Bronchial epithelial cell (primary cell): Measurements from ENCODE around the gene BTAF1. TPM values are rescaled to one million over a fixed set of nuclear protein-coding genes. Genes with fewer than 3 reads are reported as not detected.

Source experiments
- DNase-seq: peaks from one replicate; pipeline ENCODE4 v3.0.0-alpha.2; 2010; ENCODE audit warnings: low read depth
- FAIRE-seq: peaks from 2 replicates; lab custom pipeline; 2011; peaks lifted over from hg19 to GRCh38; lab: Jason Lieb, UNC
- H3K27me3 ChIP-seq: 2 replicates; pipeline ENCODE4 v1.5.1; 2011; ENCODE audit warnings: low read length; ENCODE audit not compliant: control insufficient read depth, insufficient read depth
- H3K36me3 ChIP-seq: 2 replicates; pipeline ENCODE4 v1.5.1; 2011; ENCODE audit warnings: low read length; ENCODE audit not compliant: control insufficient read depth, insufficient read depth
- H3K4me3 ChIP-seq: 2 replicates; pipeline ENCODE4 v1.5.1; 2011; ENCODE audit warnings: mild to moderate bottlenecking, low read depth, low read length, control low read depth
- total RNA-seq: library from RNA; depleted of rRNA; stranded (reverse); fragments of >200 nt; gene quantifications from 2 replicates; pipeline ENCODE4 v1.2.1, GENCODE V29; 2014
- TF ChIP-seq, protein P1 (sequence below): IDR thresholded peaks from 2 replicates; pipeline ENCODE4 v1.5.1; 2011; ENCODE audit warnings: mild to moderate bottlenecking, moderate library complexity, low read length, control low read depth, inconsistent platforms; ENCODE audit not compliant: insufficient read depth, severe bottlenecking

The BTAF1 gene
- total RNA-seq, 1 donor from 2014 or later, result 47.4 TPM

DNA sequence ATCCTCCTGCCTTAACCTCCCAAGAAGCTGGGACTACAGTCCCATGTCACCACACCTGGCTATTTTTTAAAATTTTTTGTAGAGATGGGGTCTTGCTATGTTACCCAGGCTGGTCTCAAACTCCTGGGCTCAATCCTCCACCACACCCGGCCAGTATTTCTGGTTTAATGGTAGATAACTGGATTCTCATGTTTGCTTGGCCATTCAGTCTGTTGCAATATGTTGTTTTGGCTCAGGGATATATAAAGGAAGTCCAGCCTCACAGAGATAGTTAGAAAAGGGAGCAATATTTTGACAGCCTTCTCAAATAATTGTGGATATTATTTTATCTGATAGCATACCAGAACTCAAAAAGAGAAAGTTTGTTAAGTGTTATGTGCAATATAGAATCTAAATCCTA is 82.4 kb downstream of the BTAF1 start:
- TF ChIP-seq, protein P1, sequence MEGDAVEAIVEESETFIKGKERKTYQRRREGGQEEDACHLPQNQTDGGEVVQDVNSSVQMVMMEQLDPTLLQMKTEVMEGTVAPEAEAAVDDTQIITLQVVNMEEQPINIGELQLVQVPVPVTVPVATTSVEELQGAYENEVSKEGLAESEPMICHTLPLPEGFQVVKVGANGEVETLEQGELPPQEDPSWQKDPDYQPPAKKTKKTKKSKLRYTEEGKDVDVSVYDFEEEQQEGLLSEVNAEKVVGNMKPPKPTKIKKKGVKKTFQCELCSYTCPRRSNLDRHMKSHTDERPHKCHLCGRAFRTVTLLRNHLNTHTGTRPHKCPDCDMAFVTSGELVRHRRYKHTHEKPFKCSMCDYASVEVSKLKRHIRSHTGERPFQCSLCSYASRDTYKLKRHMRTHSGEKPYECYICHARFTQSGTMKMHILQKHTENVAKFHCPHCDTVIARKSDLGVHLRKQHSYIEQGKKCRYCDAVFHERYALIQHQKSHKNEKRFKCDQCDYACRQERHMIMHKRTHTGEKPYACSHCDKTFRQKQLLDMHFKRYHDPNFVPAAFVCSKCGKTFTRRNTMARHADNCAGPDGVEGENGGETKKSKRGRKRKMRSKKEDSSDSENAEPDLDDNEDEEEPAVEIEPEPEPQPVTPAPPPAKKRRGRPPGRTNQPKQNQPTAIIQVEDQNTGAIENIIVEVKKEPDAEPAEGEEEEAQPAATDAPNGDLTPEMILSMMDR, result no peak
- no peak for DNase-seq
- Histone ChIP-seq H3K27me3 (no peaks in the 10 kb centered on the region), H3K4me3 (no peak overlapping the region), H3K36me3 (peaks cover 4% of the 10 kb centered on the region)
- FAIRE-seq, result no peak

DNA sequence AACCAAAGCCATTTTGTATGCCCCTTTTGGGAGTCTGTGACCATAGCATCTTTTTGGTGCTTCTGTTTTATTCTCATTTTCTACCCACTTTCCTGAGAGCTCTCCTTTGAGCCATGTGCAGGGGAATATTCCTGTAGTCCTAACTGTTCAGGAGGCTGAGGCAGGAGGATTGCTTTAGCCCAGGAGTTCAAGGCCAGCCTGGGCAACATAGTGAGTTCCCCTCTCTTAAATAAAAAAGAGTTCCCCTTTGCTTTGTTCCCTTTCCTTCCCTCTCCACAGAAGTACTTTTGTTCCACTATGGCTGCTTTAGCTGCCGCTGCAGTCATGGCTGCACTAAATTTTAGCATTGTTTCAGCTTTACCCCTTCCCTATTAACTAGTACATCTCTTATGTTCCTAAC is 85.9 kb downstream of the BTAF1 start:
- Histone ChIP-seq H3K27me3 (no peaks in the 10 kb centered on the region), H3K36me3 (peaks cover 6% of the 10 kb centered on the region), H3K4me3 (no peak overlapping the region)
- no peak for DNase-seq
- TF ChIP-seq, protein P1, result no peak
- FAIRE-seq, result no peak

DNA sequence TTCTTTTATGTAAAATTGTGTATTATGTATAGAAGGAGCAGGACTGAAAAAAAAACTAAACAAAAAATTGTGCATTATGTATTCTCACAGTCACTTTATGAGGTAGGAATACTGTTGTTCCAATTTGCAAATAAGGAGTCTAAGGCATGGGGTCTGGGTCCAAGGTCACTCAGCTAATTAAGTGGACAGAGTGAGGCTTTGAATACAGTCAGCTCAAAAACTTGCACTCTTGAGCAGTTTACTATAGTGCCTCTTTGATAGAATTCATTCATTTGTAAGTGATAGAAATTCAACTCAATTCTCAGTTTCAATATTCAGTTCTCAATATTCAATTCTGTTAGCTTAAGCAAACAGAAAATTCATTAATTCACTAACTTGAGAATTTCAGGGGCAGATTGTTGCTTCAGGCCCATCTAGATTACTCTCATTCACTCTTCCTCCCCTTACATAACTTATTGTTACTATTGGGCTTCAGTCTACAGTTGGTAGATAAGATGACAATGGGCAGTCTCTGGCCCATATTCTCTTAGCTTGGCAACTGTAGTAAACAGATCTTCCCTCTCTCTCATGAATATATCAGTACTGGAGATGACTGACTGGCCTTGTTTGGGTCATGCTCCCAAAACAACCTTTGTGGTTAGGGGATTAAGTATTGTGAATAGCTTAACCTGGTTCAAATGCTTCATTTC is 86.6 kb downstream of the BTAF1 start:
- DNase-seq, result no peak
- TF ChIP-seq, protein P1, result no peak
- Histone ChIP-seq H3K4me3 (no peak overlapping the region), H3K27me3 (no peaks in the 10 kb centered on the region), H3K36me3 (peaks cover 6% of the 10 kb centered on the region)
- FAIRE-seq, result no peak

DNA sequence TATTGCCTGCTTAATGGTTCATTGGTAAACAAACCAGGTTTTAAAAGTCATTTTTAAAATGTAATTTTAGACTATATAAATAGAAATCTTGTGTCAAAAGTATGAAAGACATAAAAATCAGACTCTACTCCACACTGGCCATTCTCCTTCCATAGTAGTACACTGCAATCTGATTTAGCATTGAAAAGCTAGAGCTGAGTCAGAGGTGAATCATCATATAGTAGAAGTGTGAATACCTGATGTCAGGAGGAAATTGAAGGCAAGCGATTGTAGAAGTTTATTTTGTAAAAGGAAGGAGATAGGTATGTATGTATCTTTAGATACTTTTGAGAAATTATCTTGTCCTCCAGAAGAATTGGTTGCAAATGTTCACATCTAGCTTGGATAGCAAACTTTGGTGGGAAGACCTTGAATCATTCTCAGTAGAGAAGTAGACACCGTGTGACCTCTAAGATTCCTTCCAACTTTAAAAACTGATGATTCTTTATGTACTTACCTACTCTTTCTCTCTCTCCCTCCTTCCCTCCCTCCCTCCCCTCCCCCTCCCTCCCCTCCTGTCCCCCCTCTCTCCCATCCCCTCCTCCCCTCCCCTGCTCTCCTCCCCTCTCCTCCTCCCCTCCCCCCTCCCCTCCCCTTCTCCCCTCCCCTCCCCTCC is 88.1 kb downstream of the BTAF1 start:
- no peak overlapping the region for H3K4me3 ChIP-seq
- peak; percentile 89 for DNase-seq
- H3K36me3 ChIP-seq, result peaks cover 7% of the 10 kb centered on the region
- TF ChIP-seq, protein P1, result no peak
- no peak for FAIRE-seq
- no peaks in the 10 kb centered on the region for H3K27me3 ChIP-seq

DNA sequence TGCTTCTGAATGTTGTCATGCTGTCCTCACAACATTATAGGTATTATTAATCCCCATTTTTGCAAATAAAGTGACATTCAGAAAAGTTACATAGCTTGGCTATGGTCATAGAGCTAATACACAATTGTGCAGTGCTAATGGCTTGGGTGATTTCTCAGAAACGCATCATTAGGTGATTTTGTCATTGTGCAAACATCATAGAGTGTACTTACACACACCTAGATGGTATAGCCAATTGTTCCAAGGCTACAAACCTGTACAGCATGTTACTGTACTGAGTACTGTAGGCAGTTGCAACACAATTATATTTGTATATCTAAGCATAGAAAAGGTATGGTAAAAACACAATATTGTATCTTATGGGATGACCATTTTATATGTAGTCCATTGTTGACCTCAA is 91.0 kb downstream of the BTAF1 start:
- TF ChIP-seq, protein P1, result no peak
- no peak for FAIRE-seq
- H3K36me3 ChIP-seq, result peaks cover 8% of the 10 kb centered on the region

More for the DNA sequence above, 91.0 kb downstream of the BTAF1 start:
- no peaks in the 10 kb centered on the region for H3K27me3 ChIP-seq
- H3K4me3 ChIP-seq, result no peak overlapping the region
- DNase-seq, result peak; percentile 21
